GM21786 (cell line): ENCODE data around the gene REX1BD.
"Not testable (repeated sequence)": the region's sequence is repeated elsewhere in the genome, so short reads cannot be mapped to it uniquely, and the experiment has no call there.

Experiments
- ATAC-seq: cut with Tn5 transposase; IDR thresholded peaks from one replicate; pipeline ENCODE4 v1.9.1; 2021; ENCODE audit not compliant: unreplicated experiment

REX1BD gene

GRCh38 chr19:18576383-18576782 is 12.2 kb upstream of the REX1BD start:
- ATAC-seq: no peak

GRCh38 chr19:18577365-18577914 is 11.2 kb upstream of the REX1BD start:
- no peak for ATAC-seq

GRCh38 chr19:18580311-18580710 is 8.3 kb upstream of the REX1BD start:
- ATAC-seq: no peak

GRCh38 chr19:18586306-18586705 is 2.3 kb upstream of the REX1BD start:
- ATAC-seq: no peak

GRCh38 chr19:18587561-18587960 is 1.0 kb upstream of the REX1BD start:
- no peak for ATAC-seq

- ATAC-seq: no peak
These were observed 512 bp upstream of the REX1BD start for GRCh38 chr19:18587962-18588610.

GRCh38 chr19:18589380-18590272 is 1.0 kb downstream of the REX1BD start:
- ATAC-seq: peak; percentile 12

- no peak for ATAC-seq
These were observed 2.0 kb downstream of the REX1BD start for GRCh38 chr19:18590273-18591272.

- ATAC-seq: no peak
These were observed 3.3 kb downstream of the REX1BD start for GRCh38 chr19:18591735-18592385.

GRCh38 chr19:18592732-18593131 is 4.1 kb downstream of the REX1BD start:
- not testable (repeated sequence) for ATAC-seq

- ATAC-seq: no peak
These were observed 4.9 kb downstream of the REX1BD start for GRCh38 chr19:18593367-18594095.

GRCh38 chr19:18594096-18594823 is 5.7 kb downstream of the REX1BD start:
- ATAC-seq: no peak

- no peak for ATAC-seq
These were observed 6.3 kb downstream of the REX1BD start for GRCh38 chr19:18594824-18595373.

GRCh38 chr19:18595475-18595874 is 6.9 kb downstream of the REX1BD start:
- no peak for ATAC-seq

GRCh38 chr19:18596752-18597157 is 8.2 kb downstream of the REX1BD start:
- no peak for ATAC-seq

GRCh38 chr19:18597809-18598660 is 9.4 kb downstream of the REX1BD start:
- no peak for ATAC-seq

- ATAC-seq: no peak
These were observed 10.9 kb downstream of the REX1BD start for GRCh38 chr19:18599485-18599884.
